PC-3 (cell line): ENCODE results near the gene CHST2.

ENCODE experiments used
- CTCF ChIP-seq: fragments of 300-600 bp; sonication (generic); conservative IDR thresholded peaks from 2 replicates; pipeline ENCODE4 v1.5.1; 2017; ENCODE audit warnings: antibody characterized with exemption, low read depth, mild to moderate bottlenecking, low read length
- EZH2 ChIP-seq: fragments of 300-600 bp; sonication (generic); IDR thresholded peaks from one replicate; pipeline ENCODE4 v1.6.1; 2017; ENCODE audit warnings: antibody characterized with exemption, mild to moderate bottlenecking, low read length; ENCODE audit not compliant: unreplicated experiment
- EZH2phosphoT487 ChIP-seq: fragments of 300-600 bp; sonication (generic); IDR thresholded peaks from 2 replicates; pipeline ENCODE4 v1.6.1; 2018; ENCODE audit warnings: mild to moderate bottlenecking, antibody characterized with exemption, low read length, borderline replicate concordance

- TF ChIP-seq CTCF = no peak
- no peak for TF ChIP-seq EZH2
- no peak for TF ChIP-seq EZH2phosphoT487
These were observed 1.2 kb downstream of the CHST2 start for GRCh38 chr3:143120716-143121240.
